HPDE6-E6E7 (cell line): ENCODE measurements around the gene TYMP.

Experiments used
- DNase-seq: peaks from one replicate; pipeline ENCODE4 v3.0.0; 2011; ENCODE audit warnings: missing footprints; ENCODE audit errors: extremely low spot score

The TYMP gene

DNA sequence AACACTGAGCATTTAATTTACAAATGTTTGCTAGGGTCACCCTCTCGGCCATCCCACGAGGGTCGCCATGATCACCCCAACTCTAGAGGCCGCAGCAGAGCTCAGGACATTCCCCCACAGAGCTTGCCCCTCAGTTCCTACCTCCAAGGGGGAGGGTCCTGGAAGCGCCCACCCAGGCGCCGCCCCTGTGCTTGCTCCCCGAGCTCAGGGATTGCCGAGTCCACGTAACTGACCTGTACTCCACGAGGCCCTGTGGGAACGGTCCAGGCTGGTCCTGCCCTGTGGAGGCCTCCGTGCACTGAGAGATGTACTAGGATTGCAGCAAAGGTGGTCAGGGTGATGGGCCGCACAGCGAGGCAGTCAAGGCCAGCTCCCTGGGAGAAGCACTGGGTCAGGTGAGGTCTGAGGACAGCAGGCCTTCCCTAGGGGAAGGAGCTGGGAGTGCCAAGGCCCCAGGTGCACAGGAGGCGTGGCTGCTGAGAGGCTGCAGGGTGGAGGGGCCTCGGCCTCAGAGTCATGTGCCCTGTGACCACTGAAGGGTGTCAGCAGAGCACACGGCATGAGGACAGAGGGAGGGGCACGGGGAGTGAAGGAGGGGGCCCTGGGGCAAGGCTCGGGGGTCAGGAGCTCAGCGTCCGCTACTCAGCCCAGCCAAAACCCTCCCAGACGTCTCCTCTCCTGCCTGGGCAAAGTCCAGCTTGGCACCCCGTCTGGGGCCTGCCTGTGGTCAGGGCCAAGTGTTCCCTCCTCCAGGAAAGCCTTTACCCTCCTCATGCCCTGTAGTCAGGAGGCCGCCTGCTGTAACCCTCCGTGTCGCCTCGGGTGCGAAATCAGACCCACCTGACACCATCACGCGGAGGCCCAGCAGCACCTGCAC is 45.6 kb downstream of the TYMP start:
- no peak for DNase-seq

DNA sequence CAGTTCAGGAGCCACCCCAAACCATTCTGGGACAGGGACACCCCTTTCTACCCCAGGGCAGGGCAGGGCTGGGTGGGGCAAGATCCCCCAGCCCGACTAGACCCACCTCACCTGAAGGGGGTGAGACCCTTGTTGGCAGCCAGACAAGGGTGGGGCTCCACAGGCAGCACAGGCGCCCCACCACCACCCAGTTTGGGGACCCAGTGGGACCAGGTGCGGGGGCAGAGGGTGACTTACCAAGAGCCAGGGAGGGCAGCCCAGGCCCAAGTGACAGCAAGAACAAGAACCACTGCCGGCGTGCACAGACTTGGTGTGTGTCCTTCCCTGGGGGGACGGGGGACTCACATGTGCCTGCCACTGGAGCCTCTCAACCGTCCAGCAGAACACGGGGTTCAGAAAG is 46.3 kb downstream of the TYMP start:
- DNase-seq: no peak

DNA sequence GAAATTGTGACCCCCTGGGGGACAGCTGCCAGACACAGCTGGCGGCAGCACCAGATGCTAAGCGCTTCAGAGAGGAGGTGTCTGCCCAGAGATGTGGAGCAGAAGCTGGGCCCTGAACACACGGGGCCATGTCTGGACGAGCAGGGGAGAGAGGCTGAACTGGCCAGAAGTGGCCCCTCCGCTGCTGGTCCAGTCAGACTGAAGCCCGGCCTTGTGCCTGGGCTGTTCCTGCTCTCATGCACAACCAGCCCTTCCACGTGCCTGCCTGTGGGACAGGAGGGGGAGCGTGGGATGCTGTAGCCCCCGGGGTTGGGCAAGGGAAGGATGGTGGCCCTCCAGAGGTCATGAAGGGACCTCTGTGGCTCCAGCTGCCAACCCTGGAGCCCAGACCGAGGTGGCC is 46.7 kb downstream of the TYMP start:
- DNase-seq: no peak

DNA sequence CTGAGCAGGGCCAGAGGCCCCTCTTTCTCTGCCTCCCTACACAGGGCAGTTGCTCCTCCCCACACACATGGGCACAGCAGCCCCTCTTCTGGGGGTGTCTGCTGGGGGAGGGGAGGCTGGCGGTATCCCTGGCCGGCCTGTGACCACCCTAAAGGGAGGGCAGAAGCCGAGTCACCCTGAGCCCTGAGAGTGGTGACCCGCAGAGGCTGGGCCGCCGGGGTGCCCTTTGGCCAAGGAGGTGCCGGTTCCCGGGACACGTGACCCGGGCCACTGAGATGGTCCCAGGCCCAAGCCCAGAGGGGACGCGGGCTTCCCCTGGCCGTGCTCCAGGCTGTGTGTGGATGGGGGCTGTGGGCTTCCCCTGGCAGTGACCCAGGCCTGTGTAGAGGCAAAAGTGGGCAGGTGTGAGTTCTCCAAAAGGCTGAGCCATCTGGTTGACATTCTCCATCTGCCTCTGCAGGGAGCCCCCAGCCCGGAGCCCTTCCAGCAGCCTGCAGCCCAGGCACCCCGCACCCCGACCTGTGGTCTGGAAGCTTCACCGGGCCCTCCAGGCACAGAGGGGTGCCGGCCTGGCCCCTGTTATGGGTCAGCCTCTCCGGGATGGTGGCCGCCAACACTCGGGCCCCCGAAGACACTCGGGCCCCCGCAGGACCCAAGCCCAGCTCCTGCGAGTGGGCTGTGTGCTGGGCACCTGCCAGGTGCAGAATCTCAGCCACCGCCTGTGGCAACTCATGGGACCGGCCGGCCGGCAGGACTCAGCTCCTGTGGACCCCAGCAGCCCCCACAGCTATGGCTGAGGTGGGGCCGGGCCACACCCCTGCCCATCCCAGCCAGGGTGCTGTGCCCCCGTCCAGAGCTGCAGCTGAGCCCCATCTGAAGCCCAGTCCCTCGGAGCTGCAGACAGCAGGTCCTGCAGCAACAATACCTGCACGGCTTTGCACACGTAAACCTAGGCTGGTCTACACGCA is 47.4 kb downstream of the TYMP start:
- DNase-seq: no peak

DNA sequence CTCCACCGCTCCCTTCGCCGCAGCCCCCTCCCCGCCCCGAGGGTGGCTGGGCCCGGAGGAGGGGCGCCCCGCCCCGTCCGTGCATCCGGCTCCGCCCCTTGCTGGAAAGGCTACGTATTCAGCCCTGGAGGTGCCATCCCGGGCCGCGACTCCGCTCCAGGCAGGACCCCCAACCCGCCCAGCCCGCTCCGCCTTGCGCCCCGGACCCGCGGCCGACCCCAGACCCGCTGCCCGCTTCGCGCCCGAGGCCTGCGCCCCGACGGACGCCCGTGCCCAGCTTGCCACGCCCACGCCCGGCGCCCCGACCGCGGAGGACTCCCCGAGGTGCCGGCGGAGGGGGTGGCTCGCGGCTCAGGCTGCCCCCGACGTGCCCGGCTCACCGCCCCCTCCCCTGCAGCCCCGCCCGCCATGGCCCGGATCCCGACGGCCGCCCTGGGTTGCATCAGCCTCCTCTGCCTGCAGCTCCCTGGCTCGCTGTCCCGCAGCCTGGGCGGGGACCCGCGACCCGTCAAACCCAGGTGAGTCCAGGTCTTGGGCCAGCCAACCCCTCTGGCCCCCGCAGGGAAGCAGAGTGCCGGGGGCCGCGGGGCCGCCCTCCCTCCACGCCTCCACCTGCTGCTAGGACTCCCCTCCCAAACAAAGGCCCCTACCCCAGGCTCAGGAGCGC is 48.2 kb downstream of the TYMP start, which contains the start of gene ADM2:
Gene ADM2, plus strand, starts transcription at position 104 of the 667 bp plus-strand sequence. Its CDS starts 305 bp downstream, at position 409.
- DNase-seq: no peak

DNA sequence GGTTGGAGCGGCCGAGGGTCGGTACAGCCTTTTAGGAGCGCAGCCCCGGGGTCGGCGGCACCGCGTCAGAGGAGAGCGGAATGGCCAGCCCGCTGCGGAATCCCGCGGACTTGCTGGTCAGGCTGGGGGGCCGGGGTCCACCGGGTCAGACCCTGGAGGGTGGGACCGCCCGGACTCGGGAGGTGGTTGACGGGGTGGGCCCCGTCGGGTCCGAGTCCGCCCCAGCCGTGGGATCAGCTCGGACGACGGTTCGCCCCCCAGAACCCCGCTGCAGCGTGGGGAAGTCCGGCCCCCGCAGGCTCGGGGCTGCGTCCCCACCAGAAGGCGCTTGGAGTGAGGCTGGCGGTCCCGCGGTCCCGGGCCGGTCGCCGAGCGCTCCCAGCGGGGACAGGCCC is 48.8 kb downstream of the TYMP start:
- no peak for DNase-seq

DNA sequence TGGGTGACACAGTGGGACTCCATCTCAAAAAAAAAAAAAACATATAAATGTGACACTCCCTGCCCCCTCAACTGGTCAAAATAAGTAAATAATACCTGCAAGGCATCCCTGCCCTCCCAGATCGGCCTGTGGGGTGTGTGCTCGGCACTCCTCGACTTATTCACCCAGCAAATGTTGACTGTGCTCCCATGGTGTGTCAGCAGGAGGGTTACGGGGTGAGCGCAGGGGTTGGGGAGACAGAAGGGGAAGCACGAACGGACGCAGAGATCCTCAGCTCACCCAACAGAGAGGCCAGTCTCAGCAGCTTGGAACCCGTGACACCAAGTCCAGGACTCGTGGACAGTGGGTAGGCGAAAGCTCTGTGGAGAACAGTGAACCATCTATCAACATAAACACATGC is 50.1 kb downstream of the TYMP start:
- no peak for DNase-seq

DNA sequence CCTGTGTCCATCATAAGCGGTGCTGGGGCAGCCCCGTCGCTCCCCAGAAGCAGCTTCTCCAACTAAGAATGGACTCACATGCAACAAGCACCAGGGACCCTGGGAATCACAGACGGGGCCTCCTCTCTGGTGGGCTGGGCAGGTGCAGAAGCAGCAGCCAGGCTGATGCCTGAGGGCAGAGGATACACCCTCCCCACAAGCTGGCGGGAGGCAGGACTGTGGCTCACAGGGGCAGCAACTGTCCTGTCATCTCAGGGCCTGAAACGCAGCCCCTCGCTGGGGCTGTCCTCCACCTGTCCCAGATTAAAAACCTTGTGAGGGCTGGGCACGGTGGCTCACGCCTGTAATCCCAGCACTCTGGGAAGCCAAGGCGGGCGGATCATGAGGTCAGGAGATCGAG is 51.9 kb downstream of the TYMP start:
- DNase-seq: no peak

DNA sequence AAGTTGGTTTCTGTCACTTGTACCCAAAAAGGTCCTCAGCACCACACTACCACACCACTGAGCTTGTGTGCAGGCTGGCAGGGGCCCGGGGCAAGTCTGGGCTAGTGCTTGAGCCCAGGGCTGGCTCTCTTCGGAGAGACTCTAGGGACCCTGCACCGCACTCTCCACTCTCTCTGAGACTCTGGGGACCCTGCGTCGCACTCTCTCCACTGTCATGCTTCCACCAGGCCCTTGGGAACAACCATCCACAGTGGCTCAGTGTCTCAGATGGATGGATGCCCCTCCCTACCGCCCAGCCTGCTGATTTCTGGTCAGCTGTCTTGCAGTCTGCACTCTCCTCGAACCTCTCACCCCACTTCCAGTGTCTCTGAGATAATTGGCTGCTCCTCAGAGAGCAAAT is 52.9 kb downstream of the TYMP start:
- DNase-seq: no peak
